ENCODE measurements around the gene CLTB. TPM values are rescaled to one million over a fixed set of nuclear protein-coding genes. Genes with fewer than 3 reads are reported as not detected.
A peak's percentile ranks its signal among the peaks of the same experiment; 100 is the strongest.

Gene CLTB
- total and polyA plus RNA-seq, 2 of the 13 experiments (the other 11 are each of a cell fraction or from before 2014, with no cell fraction given): 23.3 to 33.8 TPM

DNA sequence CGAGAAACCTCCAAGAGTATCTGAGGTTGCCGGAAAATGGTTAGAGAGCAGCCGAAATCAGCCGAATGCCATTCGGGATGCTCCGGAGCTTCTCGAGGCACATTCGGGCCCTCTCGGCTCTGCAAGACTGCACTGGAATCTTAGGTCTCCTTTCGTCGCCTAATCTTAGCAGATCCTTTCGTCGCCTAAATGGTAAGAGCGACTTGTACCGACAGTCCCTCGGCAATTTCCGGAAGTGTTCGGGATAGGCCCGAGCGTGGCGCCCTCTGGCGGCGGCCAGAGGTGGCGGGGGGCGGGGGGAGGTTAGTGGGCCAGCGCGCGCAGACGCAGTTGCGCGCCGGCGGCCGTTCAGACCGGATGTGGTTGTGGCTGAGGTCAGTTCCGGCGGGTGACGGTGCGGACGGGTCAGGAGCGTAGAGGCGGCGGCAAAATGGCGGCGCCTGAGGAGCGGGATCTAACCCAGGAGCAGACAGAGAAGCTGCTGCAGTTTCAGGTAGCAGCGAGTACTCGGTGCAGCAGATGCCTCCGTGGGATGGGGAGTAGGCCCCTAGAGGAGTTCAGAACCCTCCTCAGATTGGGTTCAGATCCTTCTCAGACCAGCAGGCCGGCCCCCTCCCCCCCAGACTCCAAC lies 31.8 kb upstream of the CLTB start, which contains the start of gene FAF2 (continued):
- TF ChIP-seq, protein P1, sequence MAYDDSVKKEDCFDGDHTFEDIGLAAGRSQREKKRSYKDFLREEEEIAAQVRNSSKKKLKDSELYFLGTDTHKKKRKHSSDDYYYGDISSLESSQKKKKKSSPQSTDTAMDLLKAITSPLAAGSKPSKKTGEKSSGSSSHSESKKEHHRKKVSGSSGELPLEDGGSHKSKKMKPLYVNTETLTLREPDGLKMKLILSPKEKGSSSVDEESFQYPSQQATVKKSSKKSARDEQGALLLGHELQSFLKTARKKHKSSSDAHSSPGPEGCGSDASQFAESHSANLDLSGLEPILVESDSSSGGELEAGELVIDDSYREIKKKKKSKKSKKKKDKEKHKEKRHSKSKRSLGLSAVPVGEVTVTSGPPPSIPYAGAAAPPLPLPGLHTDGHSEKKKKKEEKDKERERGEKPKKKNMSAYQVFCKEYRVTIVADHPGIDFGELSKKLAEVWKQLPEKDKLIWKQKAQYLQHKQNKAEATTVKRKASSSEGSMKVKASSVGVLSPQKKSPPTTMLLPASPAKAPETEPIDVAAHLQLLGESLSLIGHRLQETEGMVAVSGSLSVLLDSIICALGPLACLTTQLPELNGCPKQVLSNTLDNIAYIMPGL (CRISPR knock-in tag; IDR thresholded peaks at IDR 0.05; ENCODE audit: borderline replicate concordance in 1 of 2, low read depth in 1 of 2): peak; percentile 90 to 95
- TF ChIP-seq MED1 (CRISPR knock-in tag; IDR thresholded peaks at IDR 0.05) (peak; percentile 68), MXD4 (CRISPR knock-in tag; IDR thresholded peaks at IDR 0.05) (0 out of 2 replicates have a peak, but pooled peaks have one; percentile 30), ZNF569 (CRISPR knock-in tag; IDR thresholded peaks at IDR 0.05; ENCODE audit: borderline replicate concordance) (no peak), CENPT (CRISPR knock-in tag; IDR thresholded peaks at IDR 0.05; ENCODE audit: low read depth) (no peak), ZNF260 (CRISPR knock-in tag; IDR thresholded peaks at IDR 0.05; ENCODE audit: borderline replicate concordance, low read depth) (no peak), ATM (IDR thresholded peaks at IDR 0.05; ENCODE audit: borderline replicate concordance) (no peak), TGIF2 (CRISPR knock-in tag; IDR thresholded peaks at IDR 0.05) (peak; percentile 73; the same call in 1 of the 2 replicates), HHEX (CRISPR knock-in tag; IDR thresholded peaks at IDR 0.05) (no peak), CREB1 (IDR thresholded peaks at IDR 0.05) (peak; percentile 87), CREB1 (CRISPR knock-in tag; IDR thresholded peaks at IDR 0.05) (peak; percentile 70; the same call in 1 of the 2 replicates), ZFP36L1 (CRISPR knock-in tag; IDR thresholded peaks at IDR 0.05) (no peak), NFKB2 (CRISPR knock-in tag; IDR thresholded peaks at IDR 0.05; ENCODE audit: borderline replicate concordance) (peak; percentile 43; the same call in 1 of the 2 replicates), RBFOX2 (IDR thresholded peaks at IDR 0.05; ENCODE audit: low read depth, low read length) (peak; percentile 87), MBD4 (IDR thresholded peaks at IDR 0.05; ENCODE audit: borderline replicate concordance, low read length) (no peak), ZNF768 (CRISPR knock-in tag; IDR thresholded peaks at IDR 0.05) (no peak), FOXM1 (CRISPR knock-in tag; IDR thresholded peaks at IDR 0.05) (no peak), CEBPG (CRISPR knock-in tag; IDR thresholded peaks at IDR 0.05) (no peak; the same call in 1 of the 2 replicates), ZNF224 (CRISPR knock-in tag; IDR thresholded peaks at IDR 0.05) (no peak)
- TF ChIP-seq, protein P2, sequence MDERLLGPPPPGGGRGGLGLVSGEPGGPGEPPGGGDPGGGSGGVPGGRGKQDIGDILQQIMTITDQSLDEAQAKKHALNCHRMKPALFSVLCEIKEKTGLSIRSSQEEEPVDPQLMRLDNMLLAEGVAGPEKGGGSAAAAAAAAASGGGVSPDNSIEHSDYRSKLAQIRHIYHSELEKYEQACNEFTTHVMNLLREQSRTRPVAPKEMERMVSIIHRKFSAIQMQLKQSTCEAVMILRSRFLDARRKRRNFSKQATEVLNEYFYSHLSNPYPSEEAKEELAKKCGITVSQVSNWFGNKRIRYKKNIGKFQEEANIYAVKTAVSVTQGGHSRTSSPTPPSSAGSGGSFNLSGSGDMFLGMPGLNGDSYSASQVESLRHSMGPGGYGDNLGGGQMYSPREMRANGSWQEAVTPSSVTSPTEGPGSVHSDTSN (CRISPR knock-in tag; IDR thresholded peaks at IDR 0.05): 0 out of 2 replicates have a peak, but pooled peaks have one; percentile 11
- TF ChIP-seq, protein P3, sequence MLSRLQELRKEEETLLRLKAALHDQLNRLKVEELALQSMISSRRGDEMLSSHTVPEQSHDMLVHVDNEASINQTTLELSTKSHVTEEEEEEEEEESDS (CRISPR knock-in tag; IDR thresholded peaks at IDR 0.05; ENCODE audit: borderline replicate concordance): no peak
- TF ChIP-seq, protein P4, sequence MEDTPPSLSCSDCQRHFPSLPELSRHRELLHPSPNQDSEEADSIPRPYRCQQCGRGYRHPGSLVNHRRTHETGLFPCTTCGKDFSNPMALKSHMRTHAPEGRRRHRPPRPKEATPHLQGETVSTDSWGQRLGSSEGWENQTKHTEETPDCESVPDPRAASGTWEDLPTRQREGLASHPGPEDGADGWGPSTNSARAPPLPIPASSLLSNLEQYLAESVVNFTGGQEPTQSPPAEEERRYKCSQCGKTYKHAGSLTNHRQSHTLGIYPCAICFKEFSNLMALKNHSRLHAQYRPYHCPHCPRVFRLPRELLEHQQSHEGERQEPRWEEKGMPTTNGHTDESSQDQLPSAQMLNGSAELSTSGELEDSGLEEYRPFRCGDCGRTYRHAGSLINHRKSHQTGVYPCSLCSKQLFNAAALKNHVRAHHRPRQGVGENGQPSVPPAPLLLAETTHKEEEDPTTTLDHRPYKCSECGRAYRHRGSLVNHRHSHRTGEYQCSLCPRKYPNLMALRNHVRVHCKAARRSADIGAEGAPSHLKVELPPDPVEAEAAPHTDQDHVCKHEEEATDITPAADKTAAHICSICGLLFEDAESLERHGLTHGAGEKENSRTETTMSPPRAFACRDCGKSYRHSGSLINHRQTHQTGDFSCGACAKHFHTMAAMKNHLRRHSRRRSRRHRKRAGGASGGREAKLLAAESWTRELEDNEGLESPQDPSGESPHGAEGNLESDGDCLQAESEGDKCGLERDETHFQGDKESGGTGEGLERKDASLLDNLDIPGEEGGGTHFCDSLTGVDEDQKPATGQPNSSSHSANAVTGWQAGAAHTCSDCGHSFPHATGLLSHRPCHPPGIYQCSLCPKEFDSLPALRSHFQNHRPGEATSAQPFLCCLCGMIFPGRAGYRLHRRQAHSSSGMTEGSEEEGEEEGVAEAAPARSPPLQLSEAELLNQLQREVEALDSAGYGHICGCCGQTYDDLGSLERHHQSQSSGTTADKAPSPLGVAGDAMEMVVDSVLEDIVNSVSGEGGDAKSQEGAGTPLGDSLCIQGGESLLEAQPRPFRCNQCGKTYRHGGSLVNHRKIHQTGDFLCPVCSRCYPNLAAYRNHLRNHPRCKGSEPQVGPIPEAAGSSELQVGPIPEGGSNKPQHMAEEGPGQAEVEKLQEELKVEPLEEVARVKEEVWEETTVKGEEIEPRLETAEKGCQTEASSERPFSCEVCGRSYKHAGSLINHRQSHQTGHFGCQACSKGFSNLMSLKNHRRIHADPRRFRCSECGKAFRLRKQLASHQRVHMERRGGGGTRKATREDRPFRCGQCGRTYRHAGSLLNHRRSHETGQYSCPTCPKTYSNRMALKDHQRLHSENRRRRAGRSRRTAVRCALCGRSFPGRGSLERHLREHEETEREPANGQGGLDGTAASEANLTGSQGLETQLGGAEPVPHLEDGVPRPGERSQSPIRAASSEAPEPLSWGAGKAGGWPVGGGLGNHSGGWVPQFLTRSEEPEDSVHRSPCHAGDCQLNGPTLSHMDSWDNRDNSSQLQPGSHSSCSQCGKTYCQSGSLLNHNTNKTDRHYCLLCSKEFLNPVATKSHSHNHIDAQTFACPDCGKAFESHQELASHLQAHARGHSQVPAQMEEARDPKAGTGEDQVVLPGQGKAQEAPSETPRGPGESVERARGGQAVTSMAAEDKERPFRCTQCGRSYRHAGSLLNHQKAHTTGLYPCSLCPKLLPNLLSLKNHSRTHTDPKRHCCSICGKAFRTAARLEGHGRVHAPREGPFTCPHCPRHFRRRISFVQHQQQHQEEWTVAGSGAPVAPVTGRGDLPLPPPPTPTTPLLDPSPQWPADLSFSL (CRISPR knock-in tag; IDR thresholded peaks at IDR 0.05): no peak

All from HepG2 (cell line).